Duodenal mucosa (tissue), 2 donors: ENCODE data around the gene COL1A1.

Experiments
- H3K27ac ChIP-seq: one replicate; pipeline ENCODE4 v1.7.0; 2013; ENCODE audit warnings: low read depth, low read length
- H3K27me3 ChIP-seq, 2 donors: one replicate each; pipeline ENCODE4 v1.7.0; 2013; ENCODE audit warnings: low read length in 2 of 2, control low read depth in 1 of 2; ENCODE audit not compliant: insufficient read depth in 2 of 2, control insufficient read depth in 1 of 2
- H3K36me3 ChIP-seq, 2 donors: one replicate each; pipeline ENCODE4 v1.7.0; 2013; ENCODE audit warnings: low read length in 2 of 2, control low read depth in 1 of 2; ENCODE audit not compliant: insufficient read depth in 2 of 2, control insufficient read depth in 1 of 2
- H3K4me1 ChIP-seq, 2 donors: one replicate each; pipeline ENCODE4 v1.7.0; 2013; ENCODE audit warnings: low read length in 2 of 2, control low read depth in 1 of 2; ENCODE audit not compliant: insufficient read depth in 2 of 2, control insufficient read depth in 1 of 2
- H3K4me3 ChIP-seq, 2 donors: one replicate each; pipeline ENCODE4 v1.7.0; 2013; ENCODE audit warnings: low read length in 2 of 2, low read depth in 1 of 2
- H3K9ac ChIP-seq, 2 donors: one replicate each; pipeline ENCODE4 v1.7.0; 2013; ENCODE audit warnings: low read length in 2 of 2, low read depth in 1 of 2
- H3K9me3 ChIP-seq, 2 donors: one replicate each; pipeline ENCODE4 v1.7.0; 2013; ENCODE audit warnings: low read length in 2 of 2, control low read depth in 1 of 2; ENCODE audit not compliant: control insufficient read depth in 1 of 2

The COL1A1 gene

GRCh38 chr17:50170662-50171370 is 30.6 kb downstream of the COL1A1 start:
- Histone ChIP-seq H3K27me3 (no peaks in the 10 kb centered on the region), H3K9me3 (no peaks in the 10 kb centered on the region), H3K27ac (no peak overlapping the region), H3K9ac (no peak overlapping the region), H3K36me3 (no peaks in the 10 kb centered on the region), H3K4me3 (no peak overlapping the region), H3K4me1 (peaks cover 5 to 12% of the 10 kb centered on the region in 2 donors)

- H3K27me3 ChIP-seq, result no peaks in the 10 kb centered on the region
- no peak overlapping the region for H3K4me3 ChIP-seq
- no peaks in the 10 kb centered on the region for H3K36me3 ChIP-seq
- H3K4me1 ChIP-seq, result peaks cover 0 to 4% of the 10 kb centered on the region in 2 donors
- no peak overlapping the region for H3K27ac ChIP-seq
- no peak overlapping the region for H3K9ac ChIP-seq
- no peaks in the 10 kb centered on the region for H3K9me3 ChIP-seq
These were observed 31.5 kb downstream of the COL1A1 start for GRCh38 chr17:50169881-50170459.

GRCh38 chr17:50169121-50169764 is 32.2 kb downstream of the COL1A1 start:
- no peaks in the 10 kb centered on the region for H3K27me3 ChIP-seq
- H3K4me3 ChIP-seq, result no peak overlapping the region
- no peaks in the 10 kb centered on the region for H3K36me3 ChIP-seq
- no peaks in the 10 kb centered on the region for H3K9me3 ChIP-seq
- H3K4me1 ChIP-seq, result peaks cover 0 to 4% of the 10 kb centered on the region in 2 donors
- H3K27ac ChIP-seq, result no peak overlapping the region
- H3K9ac ChIP-seq, result no peak overlapping the region

GRCh38 chr17:50168319-50168718 is 33.1 kb downstream of the COL1A1 start:
- Histone ChIP-seq H3K9me3 (no peaks in the 10 kb centered on the region), H3K27ac (no peak overlapping the region), H3K4me3 (no peak overlapping the region), H3K27me3 (no peaks in the 10 kb centered on the region), H3K4me1 (peaks cover 0 to 4% of the 10 kb centered on the region in 2 donors), H3K36me3 (no peaks in the 10 kb centered on the region), H3K9ac (no peak overlapping the region)

GRCh38 chr17:50167371-50167770 is 34.1 kb downstream of the COL1A1 start:
- H3K27me3 ChIP-seq, result no peaks in the 10 kb centered on the region
- no peak overlapping the region for H3K4me3 ChIP-seq
- H3K36me3 ChIP-seq, result no peaks in the 10 kb centered on the region
- H3K9ac ChIP-seq, result no peak overlapping the region
- peaks cover 0 to 4% of the 10 kb centered on the region in 2 donors for H3K4me1 ChIP-seq
- H3K9me3 ChIP-seq, result no peaks in the 10 kb centered on the region
- H3K27ac ChIP-seq, result no peak overlapping the region

- Histone ChIP-seq H3K27ac (no peak overlapping the region), H3K36me3 (no peaks in the 10 kb centered on the region), H3K4me1 (peaks cover 0 to 8% of the 10 kb centered on the region in 2 donors), H3K9me3 (no peaks in the 10 kb centered on the region), H3K27me3 (no peaks in the 10 kb centered on the region), H3K9ac (no peak overlapping the region), H3K4me3 (no peak overlapping the region)
These were observed 34.8 kb downstream of the COL1A1 start for GRCh38 chr17:50166518-50167181.

- H3K4me3 ChIP-seq, result no peak within 1 kb of the TSS
- peaks cover 4 to 12% of the 10 kb centered on the region in 2 donors for H3K4me1 ChIP-seq
- no peaks in the 10 kb centered on the region for H3K9me3 ChIP-seq
- no peaks in the 10 kb centered on the region for H3K27me3 ChIP-seq
- no peaks in the 10 kb centered on the region for H3K36me3 ChIP-seq
- no peak within 1 kb of the TSS for H3K27ac ChIP-seq
- H3K9ac ChIP-seq, result no peak within 1 kb of the TSS
These were observed 35.4 kb downstream of the COL1A1 start, which contains the start of gene SGCA for GRCh38 chr17:50165867-50166517. Gene SGCA, plus strand, starts transcription at chr17:50166005. Its CDS starts 36 bp downstream, at chr17:50166041.

GRCh38 chr17:50165466-50165865 is 36.0 kb downstream of the COL1A1 start:
- peaks cover 9 to 15% of the 10 kb centered on the region in 2 donors for H3K4me1 ChIP-seq
- H3K27ac ChIP-seq, result no peak overlapping the region
- H3K9ac ChIP-seq, result no peak overlapping the region
- H3K9me3 ChIP-seq, result no peaks in the 10 kb centered on the region
- no peak overlapping the region for H3K4me3 ChIP-seq
- H3K27me3 ChIP-seq, result no peaks in the 10 kb centered on the region
- no peaks in the 10 kb centered on the region for H3K36me3 ChIP-seq

GRCh38 chr17:50165066-50165465 is 36.4 kb downstream of the COL1A1 start:
- H3K9ac ChIP-seq, result no peak overlapping the region
- no peaks in the 10 kb centered on the region for H3K27me3 ChIP-seq
- peaks cover 9 to 15% of the 10 kb centered on the region in 2 donors for H3K4me1 ChIP-seq
- H3K27ac ChIP-seq, result no peak overlapping the region
- H3K9me3 ChIP-seq, result no peaks in the 10 kb centered on the region
- H3K4me3 ChIP-seq, result no peak overlapping the region
- no peaks in the 10 kb centered on the region for H3K36me3 ChIP-seq

- peaks cover 9 to 15% of the 10 kb centered on the region in 2 donors for H3K4me1 ChIP-seq
- H3K27ac ChIP-seq, result no peak overlapping the region
- no peaks in the 10 kb centered on the region for H3K27me3 ChIP-seq
- H3K36me3 ChIP-seq, result no peaks in the 10 kb centered on the region
- no peak overlapping the region for H3K4me3 ChIP-seq
- H3K9me3 ChIP-seq, result no peaks in the 10 kb centered on the region
- H3K9ac ChIP-seq, result no peak overlapping the region
These were observed 36.8 kb downstream of the COL1A1 start for GRCh38 chr17:50164697-50164988.
